Neural cell (in vitro differentiated cells): Measurements from ENCODE around the gene EHMT1. TPM values are rescaled to one million over a fixed set of nuclear protein-coding genes. Genes with fewer than 3 reads are reported as not detected.

Experiments
- H2AFZ ChIP-seq: fragments of 200-600, 300-800 bp; sonication (generic), shearing (Covaris generic); 2 replicates; pipeline ENCODE4 v1.6.0; 2014; ENCODE audit warnings: low read depth, mild to moderate bottlenecking, antibody characterized with exemption, low read length, moderate library complexity
- H3F3A ChIP-seq: fragments of 200-600 bp; shearing (Covaris generic); 2 replicates; pipeline ENCODE4 v1.6.1; 2016; ENCODE audit warnings: mild to moderate bottlenecking, moderate library complexity, mixed read lengths, antibody characterized with exemption, low read length; ENCODE audit not compliant: insufficient read depth, poor library complexity, severe bottlenecking
- H3K27ac ChIP-seq: fragments of 200-600, 300-800 bp; sonication (generic), shearing (Covaris generic); 2 replicates; pipeline ENCODE4 v1.5.1; 2014; ENCODE audit warnings: mild to moderate bottlenecking, low read length, moderate library complexity
- H3K27me3 ChIP-seq: fragments of 300-800, 200-600 bp; sonication (generic), shearing (Covaris generic); 2 replicates; pipeline ENCODE4 v1.6.0; 2014; ENCODE audit warnings: mild to moderate bottlenecking, low read depth, low read length, moderate library complexity; ENCODE audit not compliant: insufficient read depth
- H3K36me3 ChIP-seq: fragments of 300-800, 200-600 bp; sonication (generic), shearing (Covaris generic); 2 replicates; pipeline ENCODE4 v1.5.1; 2014; ENCODE audit warnings: mild to moderate bottlenecking, antibody characterized with exemption, low read length, moderate library complexity; ENCODE audit not compliant: insufficient read depth
- H3K4me2 ChIP-seq: fragments of 300-800, 200-600 bp; sonication (generic), shearing (Covaris generic); 2 replicates; pipeline ENCODE4 v1.6.0; 2014; ENCODE audit warnings: mild to moderate bottlenecking, low read length
- H3K4me3 ChIP-seq: fragments of 300-800, 200-600 bp; sonication (generic), shearing (Covaris generic); 2 replicates; pipeline ENCODE4 v1.5.1; 2014; ENCODE audit warnings: mild to moderate bottlenecking, low read length, moderate library complexity
- H3K79me2 ChIP-seq: fragments of 200-600 bp; shearing (Covaris generic); replicated peaks from 2 replicates; pipeline ENCODE4 v1.6.0; 2014; ENCODE audit warnings: mild to moderate bottlenecking, low read length, moderate library complexity; ENCODE audit not compliant: insufficient read depth
- H3K9ac ChIP-seq: fragments of 300-800, 200-600 bp; sonication (generic), shearing (Covaris generic); 2 replicates; pipeline ENCODE4 v1.6.1; 2016; ENCODE audit warnings: mild to moderate bottlenecking, low read length, mixed read lengths
- H3K9me2 ChIP-seq: fragments of 200-600 bp; shearing (Covaris generic); 2 replicates; pipeline ENCODE4 v1.6.1; 2016; ENCODE audit warnings: mild to moderate bottlenecking, low read length, mixed read lengths; ENCODE audit not compliant: insufficient read depth
- H3K9me3 ChIP-seq: fragments of 200-600, 300-800 bp; sonication (generic), shearing (Covaris generic); 2 replicates; pipeline ENCODE4 v1.6.1; 2016; ENCODE audit warnings: mild to moderate bottlenecking, mixed run types, low read length, moderate library complexity, mixed read lengths
- H4K20me1 ChIP-seq: fragments of 200-600 bp; shearing (Covaris generic); 2 replicates; pipeline ENCODE4 v1.6.1; 2016; ENCODE audit warnings: mild to moderate bottlenecking, mixed run types; ENCODE audit not compliant: insufficient read depth
- CTCF ChIP-seq: fragments of 450-650 bp; IDR thresholded peaks from 2 replicates; pipeline ENCODE4 v1.5.1; 2014; ENCODE audit warnings: antibody characterized with exemption, mild to moderate bottlenecking, moderate library complexity; ENCODE audit not compliant: poor library complexity, severe bottlenecking
- EP300 ChIP-seq: fragments of 450-650 bp; conservative IDR thresholded peaks from 2 replicates; pipeline ENCODE4 v1.6.1; 2014; ENCODE audit warnings: antibody characterized with exemption, mild to moderate bottlenecking, moderate library complexity; ENCODE audit not compliant: poor library complexity, severe bottlenecking
- EZH2 ChIP-seq: fragments of 200-600, 300-800 bp; shearing (Covaris generic), sonication (generic); IDR thresholded peaks from 2 replicates; pipeline ENCODE4 v1.6.1; 2014; ENCODE audit warnings: antibody characterized with exemption, low read length, borderline replicate concordance, mild to moderate bottlenecking; ENCODE audit not compliant: insufficient read depth, poor library complexity, severe bottlenecking
- MXI1 ChIP-seq: fragments of 450-650 bp; conservative IDR thresholded peaks from 2 replicates; pipeline ENCODE4 v1.6.1; 2014; ENCODE audit warnings: antibody characterized with exemption, mild to moderate bottlenecking; ENCODE audit not compliant: poor library complexity, severe bottlenecking
- POLR2AphosphoS5 ChIP-seq: IDR thresholded peaks from 2 replicates; pipeline ENCODE4 v1.6.1; 2012
- RAD21 ChIP-seq: fragments of 450-650 bp; conservative IDR thresholded peaks from 2 replicates; pipeline ENCODE4 v1.6.1; 2014; ENCODE audit warnings: antibody characterized with exemption, mild to moderate bottlenecking, moderate library complexity
- REST ChIP-seq: IDR thresholded peaks from 2 replicates; pipeline ENCODE4 v1.6.1; 2012; ENCODE audit warnings: borderline replicate concordance
- SMC3 ChIP-seq: fragments of 450-650 bp; conservative IDR thresholded peaks from 2 replicates; pipeline ENCODE4 v1.6.1; 2014; ENCODE audit warnings: antibody characterized with exemption, mild to moderate bottlenecking, moderate library complexity; ENCODE audit not compliant: poor library complexity
- TAF1 ChIP-seq: IDR thresholded peaks from 2 replicates; pipeline ENCODE4 v1.6.1; 2012; ENCODE audit warnings: low read depth
- polyA plus RNA-seq: library from polyadenylated mRNA; depleted of rRNA; stranded (reverse); fragments of >200 nt; gene quantifications from 2 replicates; pipeline ENCODE4 v1.2.3, GENCODE V29; 2014

The EHMT1 gene
- polyA plus RNA-seq, 1 donor from 2014 or later, result 53.0 TPM

GRCh38 chr9:137605121-137606004 is 13.4 kb upstream of the EHMT1 start, which contains the start of gene ARRDC1:
Gene ARRDC1 (plus strand): TSS chr9:137605686. CDS start chr9:137605718, 32 bp downstream.
- Histone ChIP-seq H4K20me1 (no peaks in the 10 kb centered on the region), H3K9ac (peak within 1 kb of the TSS; percentile 69), H3K9me2 (no peaks in the 10 kb centered on the region), H3K4me2 (peak within 1 kb of the TSS; percentile 94), H2AFZ (no peak within 1 kb of the TSS), H3K9me3 (no peaks in the 10 kb centered on the region), H3K27me3 (no peaks in the 10 kb centered on the region), H3F3A (peaks cover 5% of the 10 kb centered on the region), H3K4me3 (peak within 1 kb of the TSS; percentile 87), H3K27ac (no peak within 1 kb of the TSS), H3K79me2 (no peaks in the 10 kb centered on the region), H3K36me3 (no peaks in the 10 kb centered on the region)
- TF ChIP-seq CTCF, result no peak
- TF ChIP-seq POLR2AphosphoS5, result peak; percentile 38
- no peak for TF ChIP-seq EZH2
- TF ChIP-seq RAD21, result peak; percentile 16
- TF ChIP-seq TAF1, result no peak
- TF ChIP-seq SMC3, result no peak
- TF ChIP-seq MXI1, result peak; percentile 71
- no peak for TF ChIP-seq EP300

GRCh38 chr9:137606005-137606621 is 12.7 kb upstream of the EHMT1 start:
- no peak overlapping the region for H2AFZ ChIP-seq
- H3K27ac ChIP-seq, result no peak overlapping the region
- H3K36me3 ChIP-seq, result no peaks in the 10 kb centered on the region
- no peaks in the 10 kb centered on the region for H4K20me1 ChIP-seq
- peak overlapping the region; percentile 69 for H3K9ac ChIP-seq
- H3K4me2 ChIP-seq, result peak overlapping the region; percentile 94
- H3K9me3 ChIP-seq, result no peaks in the 10 kb centered on the region
- no peak for TF ChIP-seq EP300
- no peak for TF ChIP-seq EZH2
- TF ChIP-seq MXI1, result peak; percentile 49
- H3K27me3 ChIP-seq, result no peaks in the 10 kb centered on the region
- peaks cover 5% of the 10 kb centered on the region for H3F3A ChIP-seq
- no peaks in the 10 kb centered on the region for H3K9me2 ChIP-seq
- peak overlapping the region; percentile 87 for H3K4me3 ChIP-seq
- no peaks in the 10 kb centered on the region for H3K79me2 ChIP-seq

- TF ChIP-seq REST (no peak), EZH2 (no peak), EP300 (no peak), TAF1 (no peak), POLR2AphosphoS5 (no peak), CTCF (no peak), MXI1 (no peak), SMC3 (no peak), RAD21 (no peak)
- Histone ChIP-seq H3K36me3 (no peaks in the 10 kb centered on the region), H3K79me2 (no peaks in the 10 kb centered on the region), H3K4me3 (peak overlapping the region; percentile 87), H3F3A (peaks cover 5% of the 10 kb centered on the region), H4K20me1 (no peaks in the 10 kb centered on the region), H3K27ac (no peak overlapping the region), H3K9me3 (no peaks in the 10 kb centered on the region), H3K9ac (peak overlapping the region; percentile 69), H3K27me3 (no peaks in the 10 kb centered on the region), H2AFZ (no peak overlapping the region), H3K4me2 (peak overlapping the region; percentile 94), H3K9me2 (no peaks in the 10 kb centered on the region)
Observed at GRCh38 chr9:137606734-137607138, 12.1 kb upstream of the EHMT1 start.
